OCI-LY1 (cell line): ENCODE measurements around the gene MYBL2.

Source experiments
- CTCF ChIP-seq: fragments of 200-600 bp; sonication (generic), shearing (Covaris generic); IDR thresholded peaks from 2 replicates; pipeline ENCODE4 v1.5.1; 2017; ENCODE audit warnings: mild to moderate bottlenecking, antibody characterized with exemption, low read length, moderate library complexity, mixed read lengths
- EZH2 ChIP-seq: fragments of 200-600 bp; sonication (generic), shearing (Covaris generic); IDR thresholded peaks from 2 replicates; pipeline ENCODE4 v1.8.0; 2017; ENCODE audit warnings: borderline replicate concordance, mixed run types, mild to moderate bottlenecking, antibody characterized with exemption, low read length, moderate library complexity, mixed read lengths

- TF ChIP-seq CTCF (no peak), EZH2 (no peak)
Measured at GRCh38 chr20:43700627-43701026, 33.7 kb downstream of the MYBL2 start.
